Mucosa of descending colon (tissue), 3 donors: ENCODE data around the gene LARGE1. TPM values are rescaled to one million over a fixed set of nuclear protein-coding genes. Genes with fewer than 3 reads are reported as not detected.

Source experiments
- ATAC-seq: fragments of 200-7000 bp; cut with Tn5 transposase; one replicate; pipeline ENCODE4 v1.9.1; 2020; ENCODE audit warnings: mild to moderate bottlenecking, moderate library complexity
- DNase-seq, 3 donors: peaks; one replicate each; pipeline ENCODE4 v3.0.0-alpha.2; 2020
- H3K36me3 ChIP-seq: fragments of 200-600 bp; one replicate; pipeline ENCODE4 v1.8.0; 2021; ENCODE audit warnings: low read depth, mild to moderate bottlenecking
- H3K4me1 ChIP-seq: fragments of 200-600 bp; one replicate; pipeline ENCODE4 v1.8.0; 2021; ENCODE audit warnings: low read depth, mild to moderate bottlenecking
- H3K4me3 ChIP-seq: fragments of 200-600 bp; one replicate; pipeline ENCODE4 v1.8.0; 2021; ENCODE audit warnings: mild to moderate bottlenecking
- H3K9me3 ChIP-seq: fragments of 200-600 bp; one replicate; pipeline ENCODE4 v1.8.0; 2021; ENCODE audit warnings: mild to moderate bottlenecking
- intact Hi-C, 2 donors: fragments of 100-400 bp; cut with DNase I in 1 of 2; cut with micrococcal nuclease in 1 of 2; formaldehyde crosslinking; loops; one replicate each; pipeline versions ENCODE4 v1.11.0 to v1.11.1; 2022; cut with DNase I, micrococcal nuclease
- total RNA-seq, 3 donors: library from RNA; stranded (reverse); fragmentation: NEBNext Ultra II Directional in 2 of 3; extraction: Animal tissue kit (Norgen Biotek cat#: 25700) in 2 of 3; gene quantifications; one replicate each; pipeline versions ENCODE4 v1.2.1 to v1.2.4, GENCODE V29; 2021 to 2023
- TF ChIP-seq, protein P1 (sequence below): fragments of 200-600 bp; IDR thresholded peaks from one replicate; pipeline ENCODE4 v1.8.0; 2022; ENCODE audit warnings: antibody characterized with exemption, mild to moderate bottlenecking
- donor health status: DM: no; HTN: no; CAD: no; lungs with moderate emphysema.
- donor health status: DM: no; HTN: no; CAD: no.
- donor health status: DM: no; HTN: yes; CAD: no.

The LARGE1 gene
- total RNA-seq, 3 donors from 2014 or later = 29.3 to 93.8 (median 67.7) TPM

DNA sequence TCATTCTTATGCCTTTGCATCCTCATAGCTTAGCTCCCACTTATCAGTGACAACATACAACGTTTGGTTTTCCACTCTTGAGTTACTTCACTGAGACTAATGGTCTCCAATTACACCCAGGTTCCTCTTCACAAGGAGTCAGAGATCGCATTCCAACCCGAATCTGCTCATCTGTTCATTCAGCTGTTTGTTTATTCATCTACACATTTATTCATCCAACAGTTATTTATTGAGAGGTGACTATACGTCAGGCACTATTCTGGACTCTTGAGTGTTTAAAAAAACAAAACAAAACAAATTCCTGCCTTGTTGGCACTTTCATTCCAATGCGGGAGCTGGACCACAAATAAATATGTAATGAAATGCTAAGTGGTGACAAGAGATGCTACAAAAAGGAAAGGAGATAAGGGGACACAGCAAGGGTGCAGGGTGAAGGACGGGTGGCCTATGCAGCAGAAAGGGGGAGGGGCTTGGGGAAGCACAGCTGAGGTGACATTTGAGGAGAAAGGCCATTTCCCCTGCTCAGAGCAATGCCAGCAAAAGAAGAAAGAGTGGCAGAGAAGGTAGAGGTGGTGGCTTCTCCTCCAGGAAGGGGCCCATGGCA is 468.3 kb downstream of the LARGE1 start:
- Histone ChIP-seq H3K4me1 (no peaks in the 10 kb centered on the region), H3K4me3 (no peak overlapping the region), H3K9me3 (no peaks in the 10 kb centered on the region), H3K36me3 (no peaks in the 10 kb centered on the region)
- ATAC-seq (no peak), DNase-seq (no peak)
- intact Hi-C loops = no loop called here
- TF ChIP-seq, protein P1, sequence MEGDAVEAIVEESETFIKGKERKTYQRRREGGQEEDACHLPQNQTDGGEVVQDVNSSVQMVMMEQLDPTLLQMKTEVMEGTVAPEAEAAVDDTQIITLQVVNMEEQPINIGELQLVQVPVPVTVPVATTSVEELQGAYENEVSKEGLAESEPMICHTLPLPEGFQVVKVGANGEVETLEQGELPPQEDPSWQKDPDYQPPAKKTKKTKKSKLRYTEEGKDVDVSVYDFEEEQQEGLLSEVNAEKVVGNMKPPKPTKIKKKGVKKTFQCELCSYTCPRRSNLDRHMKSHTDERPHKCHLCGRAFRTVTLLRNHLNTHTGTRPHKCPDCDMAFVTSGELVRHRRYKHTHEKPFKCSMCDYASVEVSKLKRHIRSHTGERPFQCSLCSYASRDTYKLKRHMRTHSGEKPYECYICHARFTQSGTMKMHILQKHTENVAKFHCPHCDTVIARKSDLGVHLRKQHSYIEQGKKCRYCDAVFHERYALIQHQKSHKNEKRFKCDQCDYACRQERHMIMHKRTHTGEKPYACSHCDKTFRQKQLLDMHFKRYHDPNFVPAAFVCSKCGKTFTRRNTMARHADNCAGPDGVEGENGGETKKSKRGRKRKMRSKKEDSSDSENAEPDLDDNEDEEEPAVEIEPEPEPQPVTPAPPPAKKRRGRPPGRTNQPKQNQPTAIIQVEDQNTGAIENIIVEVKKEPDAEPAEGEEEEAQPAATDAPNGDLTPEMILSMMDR = no peak

DNA sequence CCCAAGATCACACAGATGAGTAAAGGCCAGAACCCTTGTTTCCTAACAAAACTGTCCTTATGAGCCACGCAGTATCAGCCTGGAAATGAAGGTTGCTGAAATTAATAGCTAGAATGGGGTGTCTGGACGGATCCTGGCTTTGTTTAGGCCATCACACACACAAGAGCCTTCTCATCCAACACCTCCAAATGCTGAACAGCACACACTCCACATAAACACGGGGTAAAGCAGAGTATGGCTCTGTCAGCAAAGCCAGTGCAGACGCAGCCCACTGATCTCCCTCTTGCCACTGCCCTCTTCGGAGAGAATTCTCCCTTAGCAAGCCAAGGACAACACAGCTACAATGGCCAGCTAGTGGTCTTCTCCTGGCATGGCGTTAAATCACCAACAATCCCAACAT is 469.5 kb downstream of the LARGE1 start:
- Histone ChIP-seq H3K36me3 (no peaks in the 10 kb centered on the region), H3K4me1 (no peaks in the 10 kb centered on the region), H3K4me3 (no peak overlapping the region), H3K9me3 (no peaks in the 10 kb centered on the region)
- intact Hi-C loops = no loop called here
- TF ChIP-seq, protein P1 = no peak
- ATAC-seq (no peak), DNase-seq (no peak)

DNA sequence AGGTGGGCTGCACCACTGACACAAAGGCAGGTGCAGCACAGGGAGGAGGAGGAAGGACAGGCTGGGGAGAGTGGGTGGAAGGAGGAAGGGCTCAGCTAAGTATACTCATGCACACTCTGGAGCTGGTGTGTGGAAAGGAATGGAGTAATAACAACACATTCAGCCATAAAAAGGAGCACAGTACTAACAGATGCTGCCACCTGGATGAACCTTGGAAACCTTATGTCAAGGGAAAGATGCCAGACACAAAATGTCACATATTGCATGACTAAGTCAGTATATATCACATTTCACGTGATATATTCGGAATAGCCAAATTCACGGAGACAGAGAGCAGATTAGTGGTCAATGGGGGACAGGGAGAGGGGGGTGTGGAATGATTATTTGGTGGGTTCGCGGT is 472.5 kb downstream of the LARGE1 start:
- Histone ChIP-seq H3K4me1 (no peaks in the 10 kb centered on the region), H3K4me3 (no peak overlapping the region), H3K36me3 (no peaks in the 10 kb centered on the region), H3K9me3 (no peaks in the 10 kb centered on the region)
- ATAC-seq (no peak), DNase-seq (no peak)
- TF ChIP-seq, protein P1 = no peak
- intact Hi-C loops = no loop called here

DNA sequence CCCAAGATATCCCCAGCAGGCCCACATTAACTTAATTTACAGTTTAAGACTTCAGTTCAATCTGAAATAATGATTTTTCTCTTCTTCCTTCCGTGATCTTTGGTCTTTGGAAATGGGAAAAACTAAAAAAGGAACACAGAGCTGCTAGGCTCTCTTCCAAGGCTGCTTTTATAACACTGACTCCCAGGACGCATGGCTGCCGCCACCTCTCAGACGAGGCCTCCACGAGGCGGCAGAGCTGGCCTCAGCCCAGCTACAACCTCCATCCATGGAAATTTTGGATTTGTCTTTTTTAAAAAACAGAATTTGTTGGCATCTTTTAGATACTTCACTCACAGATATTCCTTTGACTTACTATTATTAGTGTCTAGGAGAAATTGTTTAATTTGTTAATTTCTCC is 476.6 kb downstream of the LARGE1 start:
- no peak for ATAC-seq
- TF ChIP-seq, protein P1 = no peak
- Histone ChIP-seq H3K4me1 (no peaks in the 10 kb centered on the region), H3K9me3 (no peaks in the 10 kb centered on the region), H3K4me3 (no peak overlapping the region), H3K36me3 (no peaks in the 10 kb centered on the region)
- intact Hi-C loops = no loop called here
- DNase-seq = no peak

DNA sequence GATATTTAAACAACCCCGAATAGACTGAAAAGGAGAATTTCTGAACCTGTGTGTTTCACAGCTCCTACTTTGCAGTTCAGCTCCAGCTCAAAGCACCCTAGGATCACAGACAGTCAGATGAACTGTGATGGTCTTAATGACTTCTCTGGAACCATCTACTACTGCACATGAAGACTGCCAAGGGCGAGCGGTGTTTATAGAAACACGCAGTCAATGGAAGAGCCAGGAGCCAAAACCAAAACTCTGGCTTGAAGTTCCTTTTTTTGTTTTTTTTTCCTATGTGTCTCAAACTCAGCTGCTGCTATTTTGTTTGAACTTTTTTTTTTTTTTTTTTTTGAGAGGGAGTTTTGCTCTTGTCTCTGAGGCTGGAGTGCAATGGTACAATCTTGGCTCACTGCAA is 479.5 kb downstream of the LARGE1 start:
- intact Hi-C loops = no loop called here
- TF ChIP-seq, protein P1 = no peak
- DNase-seq (peak in 1 of 3 donors; percentile 4), ATAC-seq (no peak)
- Histone ChIP-seq H3K4me3 (no peak overlapping the region), H3K4me1 (no peaks in the 10 kb centered on the region), H3K36me3 (no peaks in the 10 kb centered on the region), H3K9me3 (no peaks in the 10 kb centered on the region)

DNA sequence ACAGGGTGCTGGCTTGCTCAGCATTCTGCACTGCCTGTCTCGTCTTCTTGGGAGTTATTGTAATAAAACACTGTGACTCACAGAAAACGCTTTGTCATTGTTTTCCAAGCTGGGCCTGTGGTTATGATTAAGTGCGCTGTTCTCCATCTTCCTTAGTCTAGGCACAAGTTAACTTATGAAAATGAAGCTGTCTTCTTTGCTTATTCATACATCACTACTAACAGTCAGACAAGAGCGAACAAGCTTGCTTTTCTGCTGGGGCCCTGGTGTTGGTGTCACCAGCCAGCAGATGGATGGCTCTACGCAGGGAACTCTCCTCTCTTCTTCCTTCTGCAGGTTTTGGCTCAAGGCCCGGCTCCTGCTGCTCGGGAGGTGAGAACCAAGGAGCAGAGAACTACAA is 482.0 kb downstream of the LARGE1 start:
- H3K9me3 ChIP-seq = no peaks in the 10 kb centered on the region
- DNase-seq (no peak), ATAC-seq (no peak)
- no peaks in the 10 kb centered on the region for H3K4me1 ChIP-seq
- no peak overlapping the region for H3K4me3 ChIP-seq
- intact Hi-C loops = no loop called here
- TF ChIP-seq, protein P1 = no peak
- no peaks in the 10 kb centered on the region for H3K36me3 ChIP-seq
